GM21381 (cell line): ENCODE results near the gene MAGI1.
"Not testable (repeated sequence)": the region's sequence is repeated elsewhere in the genome, so short reads cannot be mapped to it uniquely, and the experiment has no call there.

ENCODE experiments used
- ATAC-seq: cut with Tn5 transposase; IDR thresholded peaks from one replicate; pipeline ENCODE4 v1.9.1; 2021; ENCODE audit warnings: mild to moderate bottlenecking, moderate library complexity; ENCODE audit not compliant: unreplicated experiment

Gene MAGI1

GRCh38 chr3:65614585-65614984, 424.1 kb downstream of the MAGI1 start:
- no peak for ATAC-seq

GRCh38 chr3:65607965-65608460, 430.7 kb downstream of the MAGI1 start:
- not testable (repeated sequence) for ATAC-seq

GRCh38 chr3:65607101-65607500, 431.6 kb downstream of the MAGI1 start:
- no peak for ATAC-seq

- ATAC-seq = no peak
These were observed 432.8 kb downstream of the MAGI1 start for GRCh38 chr3:65605876-65606432.

GRCh38 chr3:65604863-65605526, 433.7 kb downstream of the MAGI1 start:
- no peak for ATAC-seq

- no peak for ATAC-seq
These were observed 435.1 kb downstream of the MAGI1 start for GRCh38 chr3:65603631-65604030.

- no peak for ATAC-seq
These were observed 437.8 kb downstream of the MAGI1 start for GRCh38 chr3:65600888-65601287.

- ATAC-seq = no peak
These were observed 440.7 kb downstream of the MAGI1 start for GRCh38 chr3:65597952-65598413.

- ATAC-seq = no peak
These were observed 441.3 kb downstream of the MAGI1 start for GRCh38 chr3:65597226-65597951.

- ATAC-seq = no peak
These were observed 442.0 kb downstream of the MAGI1 start for GRCh38 chr3:65596571-65597225.

- no peak for ATAC-seq
These were observed 442.8 kb downstream of the MAGI1 start for GRCh38 chr3:65596029-65596300.

GRCh38 chr3:65595222-65596028, 443.3 kb downstream of the MAGI1 start:
- ATAC-seq = no peak

GRCh38 chr3:65593780-65594752, 444.7 kb downstream of the MAGI1 start:
- ATAC-seq = no peak

GRCh38 chr3:65591313-65591712, 447.4 kb downstream of the MAGI1 start:
- no peak for ATAC-seq

- ATAC-seq = no peak
These were observed 449.8 kb downstream of the MAGI1 start for GRCh38 chr3:65588884-65589283.

- ATAC-seq = no peak
These were observed 450.9 kb downstream of the MAGI1 start for GRCh38 chr3:65587650-65588439.

- no peak for ATAC-seq
These were observed 453.8 kb downstream of the MAGI1 start for GRCh38 chr3:65584913-65585312.

- ATAC-seq = no peak
These were observed 454.7 kb downstream of the MAGI1 start for GRCh38 chr3:65584002-65584401.

- no peak for ATAC-seq
These were observed 455.5 kb downstream of the MAGI1 start for GRCh38 chr3:65583188-65583587.
